Left lung (tissue), 10 donors: ENCODE measurements around the gene EIF2A. TPM values are rescaled to one million over a fixed set of nuclear protein-coding genes. Genes with fewer than 3 reads are reported as not detected.

Experiments
- ATAC-seq: fragments of 200-7000 bp; cut with Tn5 transposase; one replicate; pipeline ENCODE4 v1.9.1; 2020; ENCODE audit warnings: moderate library complexity
- DNase-seq, 4 donors: peaks; one replicate each; pipeline ENCODE4 v3.0.0-alpha.2; 2013 to 2020
- H3K27ac ChIP-seq, 2 donors: fragments of 200-600 bp; sonication (generic) in 1 of 2; one replicate each; pipeline versions ENCODE4 v1.5.0 to v1.8.0; 2020 to 2021
- H3K27me3 ChIP-seq, 2 donors: fragments of 200-600 bp; sonication (generic) in 1 of 2; one replicate each; pipeline versions ENCODE4 v1.5.0 to v1.8.0; 2020 to 2021
- H3K36me3 ChIP-seq, 2 donors: fragments of 200-600 bp; sonication (generic) in 1 of 2; one replicate each; pipeline versions ENCODE4 v1.5.0 to v1.8.0; 2020 to 2021
- H3K4me1 ChIP-seq, 2 donors: fragments of 200-600 bp; one replicate each; pipeline ENCODE4 v1.8.0; 2021
- H3K4me3 ChIP-seq, 2 donors: fragments of 200-600 bp; sonication (generic) in 1 of 2; one replicate each; pipeline versions ENCODE4 v1.5.0 to v1.8.0; 2020 to 2021; ENCODE audit warnings: mild to moderate bottlenecking in 1 of 2
- H3K9me3 ChIP-seq, 2 donors: fragments of 200-600 bp; sonication (generic) in 1 of 2; one replicate each; pipeline versions ENCODE4 v1.5.0 to v1.8.0; 2020 to 2021
- intact Hi-C, 2 donors: fragments of 100-400 bp; cut with DNase I; formaldehyde crosslinking; loops; one replicate each; pipeline versions ENCODE4 v1.11.2 to v1.14.2; 2022
- polyA plus RNA-seq, 6 donors: library from polyadenylated mRNA; unstranded; fragments of 120-200 nt; gene quantifications; one replicate each; pipeline ENCODE4 v1.2.1, GENCODE V29; 2013; ENCODE audit not compliant: insufficient read length in 6 of 6
- total RNA-seq, 2 donors: library from RNA; stranded (reverse); fragmentation: NEBNext Ultra II Directional; extraction: Animal tissue kit (Norgen Biotek cat#: 25700); gene quantifications; one replicate each; pipeline ENCODE4 v1.2.1, GENCODE V29; 2021
- TF ChIP-seq, protein P1 (sequence below), 2 donors: fragments of 200-600 bp; sonication (generic) in 1 of 2; IDR thresholded peaks; one replicate each; pipeline versions ENCODE4 v1.5.0 to v1.8.0; 2021; ENCODE audit warnings: antibody characterized with exemption in 2 of 2
- donor health status: DM: no; HTN: yes; CAD: no.
- donor health status: DM: no; HTN: no; CAD: no.

EIF2A gene
- total and polyA plus RNA-seq, 8 donors: 63.2 to 200 (median 181) TPM

DNA sequence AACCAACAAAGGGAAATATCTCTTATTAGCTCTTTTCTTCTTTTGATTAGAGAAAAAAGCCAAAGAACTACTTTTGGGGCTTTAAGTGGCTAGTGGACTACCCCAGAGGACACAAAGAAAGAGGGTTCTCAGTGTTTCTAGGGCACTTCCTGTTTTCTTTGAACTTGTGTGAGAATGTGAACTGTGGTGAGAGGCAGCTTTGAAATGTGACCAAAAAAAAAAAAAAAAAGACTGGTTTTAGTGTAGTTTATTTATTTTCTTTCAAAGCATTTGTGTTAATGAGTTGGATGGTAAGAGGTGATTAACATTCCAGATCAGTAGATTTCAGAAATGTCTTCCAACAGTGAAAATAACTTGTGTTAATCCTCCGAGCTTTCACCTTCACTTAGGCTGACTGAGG, 88.9 kb downstream of the EIF2A start:
- no peaks in the 10 kb centered on the region for H3K9me3 ChIP-seq
- DNase-seq: peak in 1 of 4 donors; percentile 5
- H3K27me3 ChIP-seq: no peaks in the 10 kb centered on the region
- peaks cover 0 to 5% of the 10 kb centered on the region in 2 donors for H3K4me1 ChIP-seq
- no peak for ATAC-seq
- TF ChIP-seq, protein P1, sequence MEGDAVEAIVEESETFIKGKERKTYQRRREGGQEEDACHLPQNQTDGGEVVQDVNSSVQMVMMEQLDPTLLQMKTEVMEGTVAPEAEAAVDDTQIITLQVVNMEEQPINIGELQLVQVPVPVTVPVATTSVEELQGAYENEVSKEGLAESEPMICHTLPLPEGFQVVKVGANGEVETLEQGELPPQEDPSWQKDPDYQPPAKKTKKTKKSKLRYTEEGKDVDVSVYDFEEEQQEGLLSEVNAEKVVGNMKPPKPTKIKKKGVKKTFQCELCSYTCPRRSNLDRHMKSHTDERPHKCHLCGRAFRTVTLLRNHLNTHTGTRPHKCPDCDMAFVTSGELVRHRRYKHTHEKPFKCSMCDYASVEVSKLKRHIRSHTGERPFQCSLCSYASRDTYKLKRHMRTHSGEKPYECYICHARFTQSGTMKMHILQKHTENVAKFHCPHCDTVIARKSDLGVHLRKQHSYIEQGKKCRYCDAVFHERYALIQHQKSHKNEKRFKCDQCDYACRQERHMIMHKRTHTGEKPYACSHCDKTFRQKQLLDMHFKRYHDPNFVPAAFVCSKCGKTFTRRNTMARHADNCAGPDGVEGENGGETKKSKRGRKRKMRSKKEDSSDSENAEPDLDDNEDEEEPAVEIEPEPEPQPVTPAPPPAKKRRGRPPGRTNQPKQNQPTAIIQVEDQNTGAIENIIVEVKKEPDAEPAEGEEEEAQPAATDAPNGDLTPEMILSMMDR (IDR thresholded peaks at IDR 0.05): no peak
- intact Hi-C loops: no loop called here
- no peak overlapping the region for H3K4me3 ChIP-seq
- no peak overlapping the region for H3K27ac ChIP-seq
- H3K36me3 ChIP-seq: peaks cover 0 to 12% of the 10 kb centered on the region in 2 donors

Other genes with a start within 250 kb of the EIF2A start
- gene TSC22D2, start 138.5 kb upstream of the EIF2A start, total RNA-seq: 10 to 100 TPM; 25.9 to 46.6 TPM
- gene TSC22D2, start 138.5 kb upstream of the EIF2A start, polyA plus RNA-seq: 10 to 100 TPM; 71.7 to 92.9 (median 87.8) TPM
- gene SERP1, start 291 bp upstream of the EIF2A start, total RNA-seq: 100 to 1,000 TPM; 138 to 155 TPM
- gene SERP1, start 291 bp upstream of the EIF2A start, polyA plus RNA-seq: 100 to 1,000 TPM; 137 to 170 (median 150) TPM
- gene SELENOT, start 56.5 kb downstream of the EIF2A start, total RNA-seq: 100 to 1,000 TPM; 115 to 163 TPM
- gene SELENOT, start 56.5 kb downstream of the EIF2A start, polyA plus RNA-seq: 10 to 100 TPM; 62.7 to 87.6 (median 77.5) TPM
- not detected for gene ERICH6, start 157.1 kb downstream of the EIF2A start, total RNA-seq
- gene ERICH6, start 157.1 kb downstream of the EIF2A start, polyA plus RNA-seq: 1 to 10 TPM in 3 of 6 donors, under 1 TPM in 3; 0.34 to 1.7 (median 0.88) TPM
- 10 to 100 TPM; 20.2 to 21.7 TPM for gene SIAH2, start 216.4 kb downstream of the EIF2A start, total RNA-seq
- 10 to 100 TPM; 19.1 to 22.9 (median 21.8) TPM for gene SIAH2, start 216.4 kb downstream of the EIF2A start, polyA plus RNA-seq